ENCODE results near the gene COPG2. TPM values are rescaled to one million over a fixed set of nuclear protein-coding genes. Genes with fewer than 3 reads are reported as not detected.
"Not testable (repeated sequence)": the region's sequence is repeated elsewhere in the genome, so short reads cannot be mapped to it uniquely, and the experiment has no call there.

COPG2 gene
- total and polyA plus RNA-seq, 12 donors = 5.3 to 27.2 (median 22.9) TPM

DNA sequence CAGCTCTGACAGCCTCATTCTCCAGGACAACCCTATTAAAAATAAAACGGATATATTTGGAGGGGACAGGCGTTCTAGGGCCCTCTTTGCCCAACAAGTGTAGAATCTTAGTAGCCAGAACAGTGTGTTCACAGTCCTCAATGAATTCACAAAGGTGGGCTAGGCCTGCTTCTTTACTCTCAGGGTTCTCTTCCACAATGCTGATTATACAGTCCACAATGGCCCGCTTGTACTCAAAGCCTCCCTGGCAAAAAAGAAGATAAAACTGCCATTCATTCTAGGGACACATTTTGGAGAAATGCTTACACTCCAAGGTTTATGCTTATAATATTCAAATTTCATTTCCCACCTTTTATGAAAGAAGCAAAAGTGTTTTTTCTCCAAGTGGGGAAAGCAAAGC lies 114.1 kb downstream of the COPG2 start:
- DNase-seq (no peak), ATAC-seq (no peak)
- H3K36me3 ChIP-seq = peaks cover 0 to 48% (median 3%) of the 10 kb centered on the region in 9 donors
- intact Hi-C loops (cut with DNase I) = no loop called here
- H3K4me3 ChIP-seq = no peak overlapping the region
- TF ChIP-seq, protein P1, sequence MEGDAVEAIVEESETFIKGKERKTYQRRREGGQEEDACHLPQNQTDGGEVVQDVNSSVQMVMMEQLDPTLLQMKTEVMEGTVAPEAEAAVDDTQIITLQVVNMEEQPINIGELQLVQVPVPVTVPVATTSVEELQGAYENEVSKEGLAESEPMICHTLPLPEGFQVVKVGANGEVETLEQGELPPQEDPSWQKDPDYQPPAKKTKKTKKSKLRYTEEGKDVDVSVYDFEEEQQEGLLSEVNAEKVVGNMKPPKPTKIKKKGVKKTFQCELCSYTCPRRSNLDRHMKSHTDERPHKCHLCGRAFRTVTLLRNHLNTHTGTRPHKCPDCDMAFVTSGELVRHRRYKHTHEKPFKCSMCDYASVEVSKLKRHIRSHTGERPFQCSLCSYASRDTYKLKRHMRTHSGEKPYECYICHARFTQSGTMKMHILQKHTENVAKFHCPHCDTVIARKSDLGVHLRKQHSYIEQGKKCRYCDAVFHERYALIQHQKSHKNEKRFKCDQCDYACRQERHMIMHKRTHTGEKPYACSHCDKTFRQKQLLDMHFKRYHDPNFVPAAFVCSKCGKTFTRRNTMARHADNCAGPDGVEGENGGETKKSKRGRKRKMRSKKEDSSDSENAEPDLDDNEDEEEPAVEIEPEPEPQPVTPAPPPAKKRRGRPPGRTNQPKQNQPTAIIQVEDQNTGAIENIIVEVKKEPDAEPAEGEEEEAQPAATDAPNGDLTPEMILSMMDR (IDR thresholded peaks at IDR 0.05) = no peak
- H3K27me3 ChIP-seq = no peaks in the 10 kb centered on the region
- no peaks in the 10 kb centered on the region for H3K4me1 ChIP-seq
- no peaks in the 10 kb centered on the region for H3K9me3 ChIP-seq
- H3K27ac ChIP-seq = no peak overlapping the region
- 82 to 85% methylated on average over 3 of the region's 3 CpGs for WGBS, 2 donors

GRCh38 chr7:130553398-130554029 lies 115.0 kb downstream of the COPG2 start:
- Histone ChIP-seq H3K4me1 (no peaks in the 10 kb centered on the region), H3K27me3 (no peaks in the 10 kb centered on the region), H3K9me3 (no peaks in the 10 kb centered on the region), H3K4me3 (no peak overlapping the region), H3K36me3 (peaks cover 0 to 58% (median 5%) of the 10 kb centered on the region in 9 donors), H3K27ac (no peak overlapping the region)
- intact Hi-C loops (cut with DNase I) = no loop called here
- WGBS, 2 donors = 83 to 94% methylated on average over 3 of the region's 3 CpGs
- no peak for ATAC-seq
- TF ChIP-seq, protein P1 (IDR thresholded peaks at IDR 0.05) = no peak
- no peak for DNase-seq

DNA sequence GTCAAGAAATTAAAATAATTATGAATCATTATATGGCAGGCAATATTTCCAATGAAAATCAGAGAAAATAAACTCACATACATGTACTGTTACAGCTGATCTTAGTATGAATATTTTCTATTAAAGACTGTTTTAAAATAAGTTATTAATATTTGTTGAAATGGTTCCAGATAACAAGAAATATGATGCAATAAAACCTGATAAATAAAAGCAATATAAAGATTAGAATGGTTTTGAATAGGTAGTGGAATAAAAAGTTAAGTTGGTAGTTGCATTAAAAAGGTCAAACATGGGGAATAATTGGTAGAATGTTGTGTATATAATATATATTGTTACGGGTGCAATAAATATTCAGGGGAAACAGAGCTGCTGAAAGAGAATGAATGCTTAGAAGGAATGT lies 124.2 kb downstream of the COPG2 start:
- H3K27me3 ChIP-seq = no peaks in the 10 kb centered on the region
- H3K36me3 ChIP-seq = peaks cover 0 to 59% (median 5%) of the 10 kb centered on the region in 9 donors
- WGBS, 2 donors = 99 to 100% methylated on average over 1 of the region's 1 CpG
- no peak overlapping the region for H3K4me3 ChIP-seq
- no peaks in the 10 kb centered on the region for H3K4me1 ChIP-seq
- H3K27ac ChIP-seq = no peak overlapping the region
- no peak for ATAC-seq
- no peaks in the 10 kb centered on the region for H3K9me3 ChIP-seq
- no peak for DNase-seq
- intact Hi-C loops (cut with DNase I) = no loop called here
- TF ChIP-seq, protein P1 (IDR thresholded peaks at IDR 0.05) = no peak

DNA sequence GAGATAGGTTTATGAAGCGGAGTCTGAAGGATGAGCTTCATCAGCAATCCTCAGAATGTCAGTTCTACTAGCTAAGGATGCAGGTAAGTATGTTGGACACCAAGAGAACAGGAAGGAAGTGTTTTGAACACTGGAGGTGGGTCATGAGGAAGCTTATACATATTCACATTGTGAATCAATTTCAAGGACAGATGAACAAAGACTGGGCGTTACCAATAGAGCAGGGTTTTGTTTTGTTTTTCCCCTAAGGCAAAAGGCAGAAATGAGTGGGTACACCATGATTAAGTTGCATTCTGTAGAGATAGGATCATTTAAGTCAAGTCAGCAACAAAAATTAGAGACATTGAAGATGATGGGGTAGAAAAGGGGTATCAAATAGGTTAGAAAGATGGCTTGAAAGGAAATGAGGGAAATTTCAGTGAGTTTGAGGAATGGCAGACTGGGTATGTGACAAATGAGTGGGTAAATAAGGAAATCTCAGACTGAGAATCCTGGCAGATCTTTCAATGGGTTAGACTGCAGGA lies 125.0 kb downstream of the COPG2 start:
- DNase-seq = no peak
- Histone ChIP-seq H3K9me3 (no peaks in the 10 kb centered on the region), H3K27ac (no peak overlapping the region), H3K4me1 (no peaks in the 10 kb centered on the region), H3K27me3 (no peaks in the 10 kb centered on the region), H3K4me3 (no peak overlapping the region), H3K36me3 (peaks cover 0 to 55% (median 0%) of the 10 kb centered on the region in 9 donors)
- WGBS, 2 donors = 86 to 90% methylated on average over 2 of the region's 2 CpGs
- TF ChIP-seq, protein P1 (IDR thresholded peaks at IDR 0.05) = no peak
- intact Hi-C loops (cut with DNase I) = no loop called here
- ATAC-seq = peak in 1 of 8 donors; percentile 39

GRCh38 chr7:130542297-130542696 lies 126.3 kb downstream of the COPG2 start:
- ATAC-seq; H3K4me3 ChIP-seq; H3K4me1 ChIP-seq; H3K27me3 ChIP-seq; DNase-seq; intact Hi-C loops (cut with DNase I); H3K9me3 ChIP-seq; H3K27ac ChIP-seq: not testable (repeated sequence)
- peaks cover 0 to 49% (median 0%) of the 10 kb centered on the region in 9 donors for H3K36me3 ChIP-seq
- WGBS, 2 donors = 79 to 93% methylated on average over 4 of the region's 4 CpGs

DNA sequence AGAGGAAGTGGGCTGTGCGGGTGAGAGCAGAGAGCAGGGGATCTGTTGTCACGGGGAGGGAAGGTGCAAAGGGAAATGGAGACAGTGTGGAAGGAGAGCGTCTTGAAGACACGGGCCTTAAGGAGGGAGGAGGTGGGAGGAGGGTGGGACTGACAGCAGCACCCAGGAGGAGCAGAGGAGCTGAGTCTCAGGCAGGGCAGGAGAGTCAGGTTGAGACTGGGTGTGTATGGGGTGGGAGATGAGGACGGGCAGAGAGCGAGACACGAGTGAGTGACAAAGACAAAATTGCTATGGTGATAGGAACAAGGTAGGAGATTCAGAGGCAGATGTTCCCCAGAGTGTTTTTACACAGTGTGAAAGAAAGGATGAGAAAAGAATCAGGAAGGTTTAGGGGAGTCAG lies 127.3 kb downstream of the COPG2 start:
- H3K27me3 ChIP-seq; DNase-seq; H3K4me3 ChIP-seq; intact Hi-C loops (cut with DNase I); ATAC-seq; H3K27ac ChIP-seq; H3K9me3 ChIP-seq; H3K4me1 ChIP-seq: not testable (repeated sequence)
- H3K36me3 ChIP-seq = peaks cover 0 to 44% (median 0%) of the 10 kb centered on the region in 9 donors
- 89 to 92% methylated on average over 7 of the region's 7 CpGs for WGBS, 2 donors

DNA sequence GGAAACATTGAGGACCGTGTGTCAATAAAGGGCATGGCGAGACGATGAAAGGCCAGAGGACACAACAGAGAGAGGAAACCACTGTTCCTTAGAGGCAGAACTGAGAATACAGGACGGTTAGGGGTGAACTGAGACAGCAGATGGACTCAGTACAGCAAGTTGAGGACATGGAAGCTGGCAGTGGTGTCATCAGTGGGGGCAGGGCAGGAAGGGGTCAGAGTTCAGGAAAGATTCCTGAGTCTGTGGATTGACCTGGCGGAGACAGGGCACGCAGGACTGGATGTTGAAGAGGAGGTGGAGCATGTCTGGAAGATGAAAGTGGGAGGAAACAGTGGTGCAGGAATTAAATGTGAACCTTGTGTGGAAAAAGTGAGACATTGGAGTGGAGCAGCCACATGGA lies 130.7 kb downstream of the COPG2 start:
- WGBS, 2 donors = 85 to 90% methylated on average over 6 of the region's 6 CpGs

More for the DNA sequence above, 130.7 kb downstream of the COPG2 start:
- intact Hi-C loops (cut with DNase I); H3K4me1 ChIP-seq; H3K9me3 ChIP-seq; DNase-seq; ATAC-seq; H3K27me3 ChIP-seq; H3K27ac ChIP-seq; H3K4me3 ChIP-seq: not testable (repeated sequence)
- H3K36me3 ChIP-seq = peaks cover 0 to 35% (median 0%) of the 10 kb centered on the region in 9 donors
